22Rv1 (cell line): ENCODE measurements around the gene SRGAP1.
A peak's percentile ranks its signal among the peaks of the same experiment; 100 is the strongest.

Source experiments
- H3K27ac ChIP-seq: fragments of 450-650 bp; 2 replicates; pipeline ENCODE4 v1.5.1; 2017
- CTCF ChIP-seq: fragments of 450-650 bp; IDR thresholded peaks from 2 replicates; pipeline ENCODE4 v1.5.1; 2017; ENCODE audit warnings: mild to moderate bottlenecking
- ZFX ChIP-seq: fragments of 450-650 bp; IDR thresholded peaks from 2 replicates; pipeline ENCODE4 v1.6.1; 2017; ENCODE audit warnings: antibody characterized with exemption, borderline replicate concordance

The SRGAP1 gene

GRCh38 chr12:63916561-63917476 is 72.3 kb downstream of the SRGAP1 start:
- TF ChIP-seq CTCF (no peak), ZFX (no peak)
- no peak overlapping the region for H3K27ac ChIP-seq

GRCh38 chr12:63917477-63917862 is 73.0 kb downstream of the SRGAP1 start:
- H3K27ac ChIP-seq = no peak overlapping the region
- no peak for TF ChIP-seq ZFX
- no peak for TF ChIP-seq CTCF

- H3K27ac ChIP-seq = 0 out of 2 replicates have a peak overlapping the region, but pooled peaks have one; percentile 5
- no peak for TF ChIP-seq CTCF
- no peak for TF ChIP-seq ZFX
Observed at GRCh38 chr12:63917864-63918799, 73.6 kb downstream of the SRGAP1 start.

GRCh38 chr12:63918800-63919300 is 74.3 kb downstream of the SRGAP1 start:
- 0 out of 2 replicates have a peak overlapping the region, but pooled peaks have one; percentile 5 for H3K27ac ChIP-seq
- TF ChIP-seq CTCF (no peak), ZFX (no peak)

- no peak overlapping the region for H3K27ac ChIP-seq
- TF ChIP-seq CTCF (no peak), ZFX (no peak)
Observed at GRCh38 chr12:63919756-63920155, 75.3 kb downstream of the SRGAP1 start.

- H3K27ac ChIP-seq = no peak overlapping the region
- TF ChIP-seq ZFX (no peak), CTCF (no peak)
Observed at GRCh38 chr12:63921157-63921556, 76.7 kb downstream of the SRGAP1 start.
